Smooth muscle cell (in vitro differentiated cells): Measurements from ENCODE around the gene RPS13. TPM values are rescaled to one million over a fixed set of nuclear protein-coding genes. Genes with fewer than 3 reads are reported as not detected.
"Not testable (repeated sequence)": the region's sequence is repeated elsewhere in the genome, so short reads cannot be mapped to it uniquely, and the experiment has no call there.

Experiments
- DNase-seq: peaks from one replicate; lab custom pipeline; 2025; ENCODE audit not compliant: unreplicated experiment; lab: John Stamatoyannopoulos, UW
- H2AFZ ChIP-seq: fragments of 200-600 bp; sonication (generic); 2 replicates; pipeline ENCODE4 v1.6.0; 2016; ENCODE audit warnings: antibody characterized with exemption, low read depth, mild to moderate bottlenecking
- H3F3A ChIP-seq: fragments of 200-600 bp; sonication (generic); 2 replicates; pipeline ENCODE4 v1.6.0; 2017; ENCODE audit warnings: antibody characterized with exemption, low read depth
- H3K27ac ChIP-seq: fragments of 200-600 bp; sonication (generic); 2 replicates; pipeline ENCODE4 v1.5.1; 2016; ENCODE audit warnings: low read depth, mild to moderate bottlenecking
- H3K27me3 ChIP-seq: fragments of 200-600 bp; sonication (generic); 2 replicates; pipeline ENCODE4 v1.6.1; 2016; ENCODE audit warnings: low read depth, mild to moderate bottlenecking
- H3K36me3 ChIP-seq: fragments of 200-600 bp; sonication (generic); 2 replicates; pipeline ENCODE4 v1.5.1; 2016; ENCODE audit warnings: low read depth
- H3K4me1 ChIP-seq: fragments of 200-600 bp; sonication (generic); 2 replicates; pipeline ENCODE4 v1.5.1; 2016; ENCODE audit warnings: low read depth
- H3K4me2 ChIP-seq: fragments of 200-600 bp; sonication (generic); 2 replicates; pipeline ENCODE4 v1.6.0; 2016; ENCODE audit warnings: mild to moderate bottlenecking
- H3K4me3 ChIP-seq: fragments of 200-600 bp; sonication (generic); 2 replicates; pipeline ENCODE4 v1.5.1; 2016; ENCODE audit warnings: mild to moderate bottlenecking
- H3K79me2 ChIP-seq: fragments of 200-600 bp; sonication (generic); 2 replicates; pipeline ENCODE4 v1.6.0; 2016; ENCODE audit warnings: low read depth, mild to moderate bottlenecking
- H3K9ac ChIP-seq: fragments of 200-600 bp; sonication (generic); 2 replicates; pipeline ENCODE4 v1.6.0; 2016; ENCODE audit warnings: low read depth
- H3K9me3 ChIP-seq: fragments of 200-600 bp; sonication (generic); replicated peaks from 2 replicates; pipeline ENCODE4 v1.5.1; 2016; ENCODE audit warnings: low read depth
- H4K20me1 ChIP-seq: fragments of 200-600 bp; sonication (generic); 2 replicates; pipeline ENCODE4 v1.6.0; 2016; ENCODE audit warnings: low read depth
- CTCF ChIP-seq: fragments of 200-600 bp; sonication (generic); IDR thresholded peaks from 2 replicates; pipeline ENCODE4 v1.5.1; 2017; ENCODE audit warnings: borderline replicate concordance, mild to moderate bottlenecking, antibody characterized with exemption; ENCODE audit not compliant: insufficient read depth, poor library complexity, severe bottlenecking
- WGBS: methylation state at CpG from one replicate; pipeline ENCODE4 v1.1.7; 2016; ENCODE audit warnings: low lambda C conversion rate; 5-methylcytosine and 5-hydroxymethylcytosine counted together
- polyA plus RNA-seq: library from polyadenylated mRNA; unstranded; fragments of >200 nt; fragmentation: Nextera tagmentation; extraction: Ambion mirVana; gene quantifications from 2 replicates; pipeline ENCODE4 v1.2.1, GENCODE V29; 2016
- total RNA-seq: library from RNA; depleted of rRNA; stranded (reverse); fragments of >200 nt; gene quantifications from 2 replicates; pipeline ENCODE4 v1.2.3, GENCODE V29; 2014

Gene RPS13
- total and polyA plus RNA-seq, 2 experiments from 2014 or later: 750 to 1,408 TPM

DNA sequence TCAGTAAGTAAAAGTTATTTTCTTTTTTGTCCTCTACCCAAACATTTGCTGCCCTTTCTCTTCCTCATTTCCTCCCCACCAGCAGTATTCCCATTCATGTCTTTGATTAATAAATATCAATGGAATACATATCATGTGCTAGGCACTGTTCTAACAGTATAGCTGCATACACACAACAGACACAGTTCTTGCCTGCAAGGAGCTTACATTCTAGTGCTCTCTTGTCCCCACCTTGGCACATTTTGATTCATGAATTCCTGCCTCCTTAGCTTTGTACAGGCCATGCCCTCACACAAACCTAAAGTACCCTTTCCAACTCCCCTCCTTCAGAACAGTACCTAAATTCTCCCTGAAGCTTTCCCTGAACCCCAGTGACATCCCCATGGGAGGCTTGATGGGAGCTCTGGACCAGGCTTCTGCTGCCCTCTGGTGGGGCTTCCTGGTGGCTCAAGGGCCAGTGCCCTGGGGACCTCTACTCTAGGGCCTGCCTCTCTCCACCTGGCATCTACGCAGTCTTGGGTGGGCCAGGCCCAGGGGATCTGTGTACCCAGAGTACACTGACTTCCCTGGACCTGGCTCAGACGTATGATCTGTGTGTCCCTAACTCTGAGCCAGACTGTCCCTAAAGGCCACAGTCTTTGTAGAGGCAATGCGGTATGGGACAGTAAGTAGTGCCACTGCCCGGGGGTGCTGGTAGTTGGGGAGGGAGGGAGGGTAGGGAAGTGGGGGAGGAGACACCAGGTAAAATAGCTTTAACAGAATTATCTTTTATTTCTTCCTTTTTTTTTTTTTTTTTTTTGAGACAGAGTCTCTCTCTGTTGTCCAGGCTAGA lies 14.1 kb downstream of the RPS13 start:
- no peaks in the 10 kb centered on the region for H3F3A ChIP-seq
- H4K20me1 ChIP-seq: no peaks in the 10 kb centered on the region
- H2AFZ ChIP-seq: no peak overlapping the region
- H3K9me3 ChIP-seq: no peaks in the 10 kb centered on the region
- no peaks in the 10 kb centered on the region for H3K4me1 ChIP-seq
- WGBS: 78% methylated on average over 4 of the region's 4 CpGs
- H3K4me2 ChIP-seq: no peak overlapping the region
- H3K27ac ChIP-seq: no peak overlapping the region
- no peaks in the 10 kb centered on the region for H3K27me3 ChIP-seq
- no peak overlapping the region for H3K4me3 ChIP-seq
- no peaks in the 10 kb centered on the region for H3K36me3 ChIP-seq
- H3K79me2 ChIP-seq: no peaks in the 10 kb centered on the region
- no peak overlapping the region for H3K9ac ChIP-seq
- peak; percentile 71 for TF ChIP-seq CTCF
- DNase-seq: no peak

- H2AFZ ChIP-seq, H3K4me1 ChIP-seq, H3K9me3 ChIP-seq, H3K79me2 ChIP-seq, H3K9ac ChIP-seq, H3K4me3 ChIP-seq, H3K4me2 ChIP-seq, H3K36me3 ChIP-seq, H4K20me1 ChIP-seq, H3F3A ChIP-seq, H3K27me3 ChIP-seq, DNase-seq, H3K27ac ChIP-seq: not testable (repeated sequence)
- 98% methylated on average over 22 of the region's 27 CpGs for WGBS
Measured at GRCh38 chr11:17051146-17051545, 26.3 kb downstream of the RPS13 start.

DNA sequence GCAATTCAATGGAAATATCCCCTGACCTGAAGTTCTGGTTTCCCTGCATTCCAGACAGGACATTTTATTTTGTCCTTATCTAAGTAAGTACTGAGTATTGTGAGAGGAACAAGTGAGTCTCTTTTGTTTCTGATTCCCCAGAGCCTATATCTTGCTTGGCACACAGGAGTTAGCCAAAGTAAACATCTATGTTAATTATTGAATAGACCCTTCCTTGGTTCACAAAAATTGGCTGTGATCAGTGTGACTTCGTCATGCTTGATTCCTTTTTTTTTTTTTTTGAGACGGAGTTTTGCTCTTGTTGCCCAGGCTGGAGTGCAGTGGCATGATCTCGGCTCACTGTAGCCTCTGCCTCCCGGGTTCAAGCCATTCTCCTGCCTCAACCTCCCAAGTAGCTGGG lies 29.0 kb downstream of the RPS13 start:
- not testable (repeated sequence) for H3K27ac ChIP-seq, DNase-seq, H3K9me3 ChIP-seq

GRCh38 chr11:17046690-17047089 lies 30.8 kb downstream of the RPS13 start:
- TF ChIP-seq CTCF: no peak
- WGBS: 78% methylated on average over 5 of the region's 5 CpGs
- DNase-seq: no peak
- H3K4me1 ChIP-seq: no peaks in the 10 kb centered on the region
- H3K27ac ChIP-seq: no peak overlapping the region
- peaks cover 9% of the 10 kb centered on the region for H3K27me3 ChIP-seq
- H3K4me3 ChIP-seq: no peak overlapping the region
- no peaks in the 10 kb centered on the region for H3K9me3 ChIP-seq
- no peak overlapping the region for H2AFZ ChIP-seq
- no peaks in the 10 kb centered on the region for H4K20me1 ChIP-seq
- H3K36me3 ChIP-seq: no peaks in the 10 kb centered on the region
- no peaks in the 10 kb centered on the region for H3F3A ChIP-seq
- no peaks in the 10 kb centered on the region for H3K79me2 ChIP-seq
- no peak overlapping the region for H3K4me2 ChIP-seq
- no peak overlapping the region for H3K9ac ChIP-seq

More for the DNA sequence above, 29.0 kb downstream of the RPS13 start:
- H2AFZ ChIP-seq, H3K79me2 ChIP-seq, H3K27me3 ChIP-seq, H3K9ac ChIP-seq, H4K20me1 ChIP-seq, H3K4me1 ChIP-seq, H3K4me3 ChIP-seq, H3K36me3 ChIP-seq, H3K4me2 ChIP-seq, H3F3A ChIP-seq: not testable (repeated sequence)
- WGBS: 97% methylated on average over 4 of the region's 4 CpGs
